HG02759 (cell line): Measurements from ENCODE around the gene HPGDS.

Experiments used
- ATAC-seq: cut with Tn5 transposase; IDR thresholded peaks from one replicate; pipeline ENCODE4 v1.9.1; 2021; ENCODE audit warnings: mild to moderate bottlenecking, moderate library complexity; ENCODE audit not compliant: unreplicated experiment

The HPGDS gene

DNA sequence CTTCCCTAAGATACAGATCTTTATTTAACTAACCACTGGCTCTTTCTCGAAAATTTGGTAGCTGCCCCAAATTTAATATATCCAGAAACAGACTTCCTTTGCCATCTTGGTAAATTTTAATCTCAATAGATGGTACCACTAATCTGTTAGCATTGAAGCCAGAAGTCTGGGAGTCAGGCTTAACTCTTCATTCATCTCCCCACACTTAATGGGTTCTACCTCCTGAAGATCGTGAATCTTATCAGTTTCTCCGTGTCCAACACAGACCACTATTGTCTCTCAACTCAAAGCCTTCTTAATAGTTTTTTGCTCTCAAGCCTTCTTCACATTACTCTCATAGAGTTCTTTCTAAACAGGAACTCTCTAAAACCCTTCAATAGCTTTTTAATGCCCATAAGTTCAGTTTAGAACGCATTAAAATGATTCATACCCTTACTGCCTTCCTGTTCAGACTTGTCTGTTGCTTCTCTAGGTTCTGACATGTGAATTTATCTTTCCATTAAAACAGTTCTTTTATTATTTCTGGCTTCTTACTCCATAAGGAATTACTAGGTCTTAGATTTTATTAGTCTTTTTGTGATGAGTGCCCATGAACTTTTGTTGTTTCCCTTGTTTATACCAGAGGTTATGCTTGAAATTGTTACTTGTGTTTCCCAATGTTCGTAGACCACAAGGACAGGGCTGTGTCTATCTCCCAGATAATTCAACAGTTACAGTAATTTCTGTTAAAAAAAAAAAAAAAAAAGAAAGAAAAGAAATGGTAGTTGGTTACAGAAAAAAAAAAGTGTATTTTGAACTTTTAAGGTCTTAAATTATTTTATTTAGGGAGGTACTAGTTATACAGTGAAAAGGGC lies 80.2 kb downstream of the HPGDS start:
- no peak for ATAC-seq

DNA sequence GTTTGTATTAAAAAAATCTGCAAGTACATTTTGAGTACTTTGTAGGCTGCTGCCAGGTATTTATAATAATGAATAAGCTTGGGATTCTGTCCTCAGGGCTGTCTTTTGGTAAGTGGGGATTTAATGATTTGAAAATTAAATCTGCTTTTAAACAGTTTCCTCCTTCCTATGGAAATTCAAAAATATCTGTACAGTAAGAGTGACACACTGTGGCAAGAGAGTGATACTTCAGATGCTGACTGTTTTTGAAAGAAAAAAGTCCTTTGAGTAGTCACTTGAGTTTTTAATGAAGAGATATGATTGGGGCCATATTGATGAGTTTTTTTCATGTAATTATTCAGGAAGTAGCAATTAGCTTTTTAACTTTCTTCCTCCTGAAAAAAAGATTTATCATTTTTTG lies 85.8 kb downstream of the HPGDS start:
- no peak for ATAC-seq

DNA sequence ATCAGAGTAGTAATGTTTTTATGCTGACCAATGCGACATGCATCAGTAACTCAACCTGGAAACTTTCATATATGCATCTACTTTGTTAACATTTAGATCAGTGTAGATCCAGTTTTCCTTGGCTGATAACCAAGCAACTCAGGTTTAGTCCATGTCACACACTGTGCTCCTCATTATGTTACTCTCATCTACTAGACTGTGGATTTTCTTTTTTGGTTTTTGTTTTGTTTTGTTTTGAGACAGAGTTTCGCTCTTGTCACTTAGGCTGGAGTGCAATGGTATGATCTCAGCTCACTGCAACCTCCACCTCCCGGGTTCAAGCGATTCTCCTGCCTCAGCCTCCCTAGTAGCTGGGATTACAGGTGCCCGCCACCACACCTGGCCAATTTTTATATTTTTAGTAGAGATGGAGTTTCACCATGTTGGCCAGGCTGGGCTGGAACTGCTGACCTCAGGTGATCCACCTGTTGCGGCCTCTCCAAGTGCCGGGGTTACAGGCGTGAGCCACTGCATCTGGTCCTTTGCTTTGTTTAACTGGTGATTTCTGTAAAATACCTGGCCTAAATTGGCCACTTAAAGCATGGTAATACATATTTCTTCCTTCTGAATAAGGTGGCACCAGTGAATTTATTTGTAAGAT lies 86.4 kb downstream of the HPGDS start:
- no peak for ATAC-seq

DNA sequence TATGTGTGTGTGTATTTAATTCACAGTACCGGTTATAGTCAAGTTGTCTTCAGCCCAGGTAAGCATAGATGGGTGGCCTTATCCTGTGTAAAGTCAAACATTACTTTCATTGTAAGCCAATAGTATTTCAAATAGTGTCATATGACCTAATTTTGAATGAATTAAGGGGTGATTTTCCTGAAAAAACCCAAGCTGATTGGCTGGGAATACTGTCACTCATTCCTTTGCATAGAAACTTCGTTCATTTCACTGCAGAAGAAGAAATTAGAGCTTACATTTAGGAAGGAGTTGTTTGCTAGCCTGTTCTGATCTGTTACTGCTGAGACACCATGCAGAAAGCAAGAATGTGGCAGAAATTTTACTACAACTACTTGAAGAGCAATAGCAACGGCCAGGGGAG lies 89.6 kb downstream of the HPGDS start:
- ATAC-seq = no peak

DNA sequence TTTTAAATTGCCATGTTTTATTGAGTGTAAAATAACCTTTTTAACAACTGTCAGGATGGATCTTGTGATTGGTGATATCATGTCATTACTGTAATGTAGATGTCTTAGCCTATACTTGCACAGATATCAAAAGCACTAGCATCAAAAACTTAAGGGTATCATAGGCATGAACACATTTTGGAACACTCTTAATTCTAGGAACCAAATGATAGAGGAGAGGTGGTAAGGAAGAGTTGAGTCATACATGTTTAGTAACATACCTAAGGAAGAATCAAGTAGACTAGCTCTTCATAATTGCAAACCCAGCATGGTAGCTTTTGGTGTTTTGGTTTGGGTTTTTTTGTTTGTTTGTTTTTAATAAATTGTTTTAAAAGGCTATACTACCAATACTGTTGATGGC lies 91.5 kb downstream of the HPGDS start:
- no peak for ATAC-seq
